SK-N-SH (cell line): ENCODE results near the gene PRR22. TPM values are rescaled to one million over a fixed set of nuclear protein-coding genes. Genes with fewer than 3 reads are reported as not detected.
A peak's percentile ranks its signal among the peaks of the same experiment; 100 is the strongest.

Experiments used
- CTCF ChIA-PET: fragments of 300-600, 350-600 bp; formaldehyde crosslinking; extraction: SDS; loops from one replicate; lab custom pipeline; 2021; lab: Yijun Ruan, JAX
- POLR2A ChIA-PET: fragments of 350-600 bp; sonication (Branson Sonifier 250); formaldehyde crosslinking; extraction: SDS; loops from one replicate; lab custom pipeline; 2020; ENCODE audit warnings: antibody characterized with exemption, inconsistent platforms; lab: Yijun Ruan, JAX
- DNase-seq: peaks from one replicate; pipeline ENCODE4 v3.0.0; 2012
- H2AFZ ChIP-seq: fragments of 200-600 bp; sonication (generic); 2 replicates; pipeline ENCODE4 v1.8.1; 2016; ENCODE audit warnings: antibody characterized with exemption, mild to moderate bottlenecking, low read depth
- H3F3A ChIP-seq: fragments of 200-600 bp; sonication (generic); replicated peaks from 2 replicates; pipeline ENCODE3; 2016; ENCODE audit warnings: antibody characterized with exemption, mild to moderate bottlenecking; ENCODE audit not compliant: insufficient read depth
- H3K27ac ChIP-seq, 2 experiments: fragments of 200-500 bp in 1 of 2; fragments of 200-600 bp in 1 of 2; sonication (Bioruptor generic) in 1 of 2; sonication (generic), shearing (Covaris generic) in 1 of 2; 2 replicates each; pipeline versions ENCODE4 v1.5.1 to v1.6.1; 2014 to 2016; ENCODE audit warnings: low read depth in 2 of 2, inconsistent platforms in 1 of 2, low read length in 1 of 2, mild to moderate bottlenecking in 1 of 2, mixed read lengths in 1 of 2
- H3K27me3 ChIP-seq: fragments of 200-600 bp; sonication (generic), shearing (Covaris generic); 2 replicates; pipeline ENCODE4 v1.6.1; 2016; ENCODE audit warnings: mixed run types; ENCODE audit not compliant: insufficient read depth
- H3K36me3 ChIP-seq, 2 experiments: fragments of 200-500 bp in 1 of 2; fragments of 200-600 bp in 1 of 2; sonication (Bioruptor generic) in 1 of 2; sonication (generic) in 1 of 2; replicated peaks in 1 of 2; 2 replicates each; pipeline versions ENCODE3 to v1.5.1; 2014 to 2016; ENCODE audit warnings: low read length in 1 of 2, mild to moderate bottlenecking in 1 of 2; ENCODE audit not compliant: insufficient read depth in 2 of 2, control insufficient read depth in 1 of 2
- H3K4me1 ChIP-seq, 2 experiments: fragments of 200-500 bp in 1 of 2; fragments of 200-600 bp in 1 of 2; sonication (Bioruptor generic) in 1 of 2; sonication (generic), shearing (Covaris generic) in 1 of 2; 2 replicates each; pipeline versions ENCODE4 v1.5.1 to v1.6.1; 2014 to 2016; ENCODE audit warnings: low read depth in 1 of 2, low read length in 1 of 2, mixed run types in 1 of 2; ENCODE audit not compliant: insufficient read depth in 2 of 2, control insufficient read depth in 1 of 2
- H3K4me2 ChIP-seq: fragments of 200-600 bp; sonication (generic), shearing (Covaris generic); 2 replicates; pipeline ENCODE4 v1.6.1; 2017; ENCODE audit warnings: mixed run types
- H3K4me3 ChIP-seq, 2 experiments: fragments of 200-500 bp in 1 of 2; fragments of 200-600 bp in 1 of 2; sonication (Bioruptor generic) in 1 of 2; sonication (generic), shearing (Covaris generic) in 1 of 2; 2 replicates each; pipeline versions ENCODE4 v1.5.1 to v1.8.1; 2014 to 2016; ENCODE audit warnings: low read depth in 2 of 2, inconsistent platforms in 1 of 2, low read length in 1 of 2, mild to moderate bottlenecking in 1 of 2, mixed read lengths in 1 of 2, moderate library complexity in 1 of 2
- H3K79me2 ChIP-seq: fragments of 200-600 bp; sonication (generic); 2 replicates; pipeline ENCODE4 v1.8.1; 2017; ENCODE audit warnings: mild to moderate bottlenecking; ENCODE audit not compliant: insufficient read depth
- H3K9ac ChIP-seq: fragments of 200-600 bp; sonication (generic); 2 replicates; pipeline ENCODE4 v1.6.1; 2017; ENCODE audit warnings: mixed run types
- H3K9me2 ChIP-seq: fragments of 200-600 bp; sonication (generic); 2 replicates; pipeline ENCODE4 v1.6.1; 2017; ENCODE audit warnings: mixed run types
- H3K9me3 ChIP-seq: fragments of 200-600 bp; sonication (generic); 2 replicates; pipeline ENCODE4 v1.6.1; 2017; ENCODE audit warnings: mixed run types, mild to moderate bottlenecking, moderate library complexity
- H4K20me1 ChIP-seq: fragments of 200-600 bp; sonication (generic); 2 replicates; pipeline ENCODE4 v1.6.1; 2017; ENCODE audit warnings: mild to moderate bottlenecking, mixed run types; ENCODE audit not compliant: insufficient read depth
- CHD2 ChIP-seq: fragments of 150-350 bp; IDR thresholded peaks from 2 replicates; pipeline ENCODE4 v1.6.1; 2018; ENCODE audit warnings: low read length; ENCODE audit not compliant: partially characterized antibody
- ELF1 ChIP-seq: IDR thresholded peaks from 2 replicates; pipeline ENCODE4 v1.4.0; 2012
- EP300 ChIP-seq, 2 experiments: IDR thresholded peaks; 2 replicates each; pipeline versions ENCODE4 v1.4.0 to v1.6.1; 2012; ENCODE audit warnings: borderline replicate concordance in 1 of 2, low read depth in 1 of 2, low read length in 1 of 2
- FOSL2 ChIP-seq: IDR thresholded peaks from 2 replicates; pipeline ENCODE4 v1.4.0; 2012; ENCODE audit warnings: low read depth, mild to moderate bottlenecking, moderate library complexity, borderline replicate concordance
- FOXM1 ChIP-seq: IDR thresholded peaks from 2 replicates; pipeline ENCODE4 v1.4.0; 2012; ENCODE audit warnings: low read depth, mild to moderate bottlenecking
- JUND ChIP-seq: IDR thresholded peaks from 2 replicates; pipeline ENCODE4 v1.4.0; 2012
- MXI1 ChIP-seq: IDR thresholded peaks from 2 replicates; pipeline ENCODE4 v1.6.1; 2012; ENCODE audit warnings: mild to moderate bottlenecking, low read depth, low read length, improper control_type of control experiment
- NFIC ChIP-seq: IDR thresholded peaks from 2 replicates; pipeline ENCODE4 v1.4.0; 2012; ENCODE audit warnings: borderline replicate concordance
- NRF1 ChIP-seq: IDR thresholded peaks from 2 replicates; pipeline ENCODE4 v1.6.1; 2012; ENCODE audit warnings: low read depth, mild to moderate bottlenecking, low read length
- RAD21 ChIP-seq: IDR thresholded peaks from 2 replicates; pipeline ENCODE4 v1.6.1; 2012; ENCODE audit warnings: mild to moderate bottlenecking, low read length
- RCOR1 ChIP-seq: fragments of 150-350 bp; IDR thresholded peaks from 2 replicates; pipeline ENCODE4 v1.6.1; 2017; ENCODE audit warnings: antibody characterized with exemption, low read length
- RFX5 ChIP-seq: IDR thresholded peaks from 2 replicates; pipeline ENCODE4 v1.6.1; 2012; ENCODE audit warnings: mild to moderate bottlenecking, improper control_type of control experiment, low read length
- SIN3A ChIP-seq: IDR thresholded peaks from 2 replicates; pipeline ENCODE4 v1.6.1; 2012; ENCODE audit warnings: low read depth, mild to moderate bottlenecking, low read length, moderate library complexity, borderline replicate concordance
- SMC3 ChIP-seq: IDR thresholded peaks from 2 replicates; pipeline ENCODE4 v1.6.1; 2012; ENCODE audit warnings: low read depth, low read length, improper control_type of control experiment
- TAF1 ChIP-seq: IDR thresholded peaks from 2 replicates; pipeline ENCODE4 v1.6.1; 2012; ENCODE audit warnings: low read depth, mild to moderate bottlenecking, low read length, moderate library complexity, borderline replicate concordance
- YY1 ChIP-seq: IDR thresholded peaks from 2 replicates; pipeline ENCODE4 v1.4.0; 2012; ENCODE audit warnings: low read depth, mild to moderate bottlenecking
- WGBS: methylation state at CpG from one replicate; pipeline ENCODE4 v1.1.6; 2017; ENCODE audit warnings: low lambda C conversion rate; 5-methylcytosine and 5-hydroxymethylcytosine counted together
- polyA plus RNA-seq, 3 experiments: library from polyadenylated mRNA; depleted of rRNA; stranded (reverse); fragments of >200 nt; gene quantifications; 2 replicates each; pipeline ENCODE4 v1.2.3, GENCODE V29; 2012
- TF ChIP-seq, protein P1 (sequence below): fragments of 200-600 bp; sonication (generic); IDR thresholded peaks from 2 replicates; pipeline ENCODE4 v1.6.1; 2017; ENCODE audit warnings: antibody characterized with exemption, mild to moderate bottlenecking, moderate library complexity
- TF ChIP-seq, protein P2 (sequence below): IDR thresholded peaks from 2 replicates; pipeline ENCODE4; 2012
- TF ChIP-seq, protein P3 (sequence below): IDR thresholded peaks from 2 replicates; pipeline ENCODE4 v1.6.1; 2012; ENCODE audit warnings: mild to moderate bottlenecking, low read depth, low read length, moderate library complexity

PRR22 gene
- polyA plus RNA-seq, 1 of the 3 experiments (the other 2 are of a cell fraction): 0.82 TPM

DNA sequence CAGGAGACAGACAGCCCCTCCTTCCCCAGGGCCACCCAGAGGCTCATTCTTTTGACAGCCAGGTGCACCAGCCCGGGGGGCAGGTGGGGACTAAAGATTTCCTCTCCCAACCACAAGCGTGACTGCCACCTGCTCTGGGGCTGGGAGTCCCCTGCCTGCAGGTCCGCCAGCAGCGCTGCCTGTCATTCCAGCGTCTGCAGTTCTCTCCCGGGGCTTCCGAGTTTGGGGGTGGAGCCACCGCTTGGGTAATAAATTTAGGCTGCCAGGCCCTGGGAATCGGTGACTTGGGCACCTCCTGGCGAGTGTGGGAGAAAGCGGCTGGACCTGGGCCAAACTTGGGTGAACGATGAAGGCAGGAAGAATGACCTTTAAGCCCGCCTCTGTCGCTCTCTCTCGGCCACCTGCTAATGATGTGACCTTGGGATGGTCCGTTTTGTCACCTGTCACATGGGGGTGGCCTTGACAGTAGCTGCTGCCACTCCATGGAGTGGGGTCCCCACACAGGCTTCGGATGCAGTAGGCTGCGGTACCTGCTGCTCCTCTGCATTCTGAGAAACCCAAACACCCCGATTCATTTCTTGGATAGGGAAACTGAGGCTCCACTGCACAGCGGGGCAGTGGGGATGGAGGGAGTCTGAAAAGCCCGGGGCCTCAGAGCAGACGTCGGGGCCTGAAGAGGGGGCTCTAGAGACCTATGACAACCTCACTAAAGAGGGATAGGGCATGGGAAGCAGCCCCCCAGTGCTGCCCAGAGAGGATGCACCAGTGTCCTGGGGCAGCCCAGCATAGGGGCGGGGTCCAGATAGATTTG lies 42.2 kb upstream of the PRR22 start:
- 8% methylated on average over 14 of the region's 24 CpGs for WGBS
- Histone ChIP-seq H3K9me2 (no peaks in the 10 kb centered on the region), H3K9me3 (no peaks in the 10 kb centered on the region), H2AFZ (peak overlapping the region; percentile 81; the same call in 1 of the 2 replicates), H3K4me2 (peak overlapping the region; percentile 54), H3K27me3 (no peaks in the 10 kb centered on the region), H4K20me1 (no peaks in the 10 kb centered on the region), H3K9ac (peak overlapping the region; percentile 43; the same call in 1 of the 2 replicates), H3K36me3 (no peaks in the 10 kb centered on the region), H3K4me3 (peak overlapping the region; percentile 38 to 67; a peak in 3 of 4 replicates), H3K79me2 (no peaks in the 10 kb centered on the region), H3K27ac (no peak overlapping the region), H3F3A (no peaks in the 10 kb centered on the region), H3K4me1 (peaks cover 0 to 28% of the 10 kb centered on the region in 2 experiments; a peak in 1 of 4 replicates)
- peak; percentile 83 for DNase-seq
- CTCF ChIA-PET: interaction anchor here (0.6 to 5.8 kb wide), 7 partner anchors 13 to 196 kb away, joined by 3 to 51 read pairs (median 8); partner anchors contain the start of genes FUT6 and NRTN
- no peak for TF ChIP-seq SMC3
- TF ChIP-seq NFIC: peak; percentile 66
- TF ChIP-seq CHD2: peak; percentile 25
- peak; percentile 34 for TF ChIP-seq RAD21
- TF ChIP-seq EP300 (IDR thresholded peaks at IDR 0.05; ENCODE audit: borderline replicate concordance in 1 of 2, low read depth in 1 of 2, low read length in 1 of 2): no peak
- no peak for TF ChIP-seq NRF1
- TF ChIP-seq, protein P1, sequence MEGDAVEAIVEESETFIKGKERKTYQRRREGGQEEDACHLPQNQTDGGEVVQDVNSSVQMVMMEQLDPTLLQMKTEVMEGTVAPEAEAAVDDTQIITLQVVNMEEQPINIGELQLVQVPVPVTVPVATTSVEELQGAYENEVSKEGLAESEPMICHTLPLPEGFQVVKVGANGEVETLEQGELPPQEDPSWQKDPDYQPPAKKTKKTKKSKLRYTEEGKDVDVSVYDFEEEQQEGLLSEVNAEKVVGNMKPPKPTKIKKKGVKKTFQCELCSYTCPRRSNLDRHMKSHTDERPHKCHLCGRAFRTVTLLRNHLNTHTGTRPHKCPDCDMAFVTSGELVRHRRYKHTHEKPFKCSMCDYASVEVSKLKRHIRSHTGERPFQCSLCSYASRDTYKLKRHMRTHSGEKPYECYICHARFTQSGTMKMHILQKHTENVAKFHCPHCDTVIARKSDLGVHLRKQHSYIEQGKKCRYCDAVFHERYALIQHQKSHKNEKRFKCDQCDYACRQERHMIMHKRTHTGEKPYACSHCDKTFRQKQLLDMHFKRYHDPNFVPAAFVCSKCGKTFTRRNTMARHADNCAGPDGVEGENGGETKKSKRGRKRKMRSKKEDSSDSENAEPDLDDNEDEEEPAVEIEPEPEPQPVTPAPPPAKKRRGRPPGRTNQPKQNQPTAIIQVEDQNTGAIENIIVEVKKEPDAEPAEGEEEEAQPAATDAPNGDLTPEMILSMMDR: peak; percentile 36
- TF ChIP-seq, protein P2, sequence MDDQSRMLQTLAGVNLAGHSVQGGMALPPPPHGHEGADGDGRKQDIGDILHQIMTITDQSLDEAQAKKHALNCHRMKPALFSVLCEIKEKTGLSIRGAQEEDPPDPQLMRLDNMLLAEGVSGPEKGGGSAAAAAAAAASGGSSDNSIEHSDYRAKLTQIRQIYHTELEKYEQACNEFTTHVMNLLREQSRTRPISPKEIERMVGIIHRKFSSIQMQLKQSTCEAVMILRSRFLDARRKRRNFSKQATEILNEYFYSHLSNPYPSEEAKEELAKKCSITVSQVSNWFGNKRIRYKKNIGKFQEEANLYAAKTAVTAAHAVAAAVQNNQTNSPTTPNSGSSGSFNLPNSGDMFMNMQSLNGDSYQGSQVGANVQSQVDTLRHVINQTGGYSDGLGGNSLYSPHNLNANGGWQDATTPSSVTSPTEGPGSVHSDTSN: peak; percentile 88
- POLR2A ChIA-PET: interaction anchor here (1.3 to 2.8 kb wide), 2 partner anchors 23 to 32 kb away, joined by 3 to 15 read pairs; partner anchors contain the start of gene NRTN

DNA sequence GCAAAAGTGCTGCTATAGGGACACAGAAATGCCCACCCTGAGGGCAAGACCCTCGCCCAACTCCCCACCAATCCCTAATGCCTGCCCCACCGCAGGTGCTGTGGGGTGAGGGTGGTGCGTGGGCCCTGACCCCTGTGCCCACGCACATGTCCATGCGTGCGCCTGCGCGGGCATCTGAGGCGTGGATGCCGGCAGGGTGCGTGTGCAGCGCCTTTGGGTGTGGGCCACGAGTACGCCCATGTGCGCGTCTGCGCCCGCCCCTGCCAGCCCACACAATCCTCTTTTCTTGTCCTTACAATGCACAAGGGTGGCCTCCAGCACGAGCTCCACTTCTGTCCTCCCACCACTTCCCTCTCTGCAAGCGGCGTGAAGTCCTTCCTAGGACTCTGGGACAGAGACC lies 40.6 kb upstream of the PRR22 start:
- no peak overlapping the region for H3K4me2 ChIP-seq
- H3K27ac ChIP-seq: no peak overlapping the region
- H3K27me3 ChIP-seq: no peaks in the 10 kb centered on the region; the same call in 1 of the 2 replicates
- H3F3A ChIP-seq: no peaks in the 10 kb centered on the region
- no peaks in the 10 kb centered on the region for H3K36me3 ChIP-seq
- no peaks in the 10 kb centered on the region for H3K79me2 ChIP-seq
- no peak for TF ChIP-seq RCOR1
- no peak for TF ChIP-seq ELF1
- TF ChIP-seq RFX5: no peak
- no peak for TF ChIP-seq YY1
- TF ChIP-seq FOSL2: no peak
- TF ChIP-seq, protein P3, sequence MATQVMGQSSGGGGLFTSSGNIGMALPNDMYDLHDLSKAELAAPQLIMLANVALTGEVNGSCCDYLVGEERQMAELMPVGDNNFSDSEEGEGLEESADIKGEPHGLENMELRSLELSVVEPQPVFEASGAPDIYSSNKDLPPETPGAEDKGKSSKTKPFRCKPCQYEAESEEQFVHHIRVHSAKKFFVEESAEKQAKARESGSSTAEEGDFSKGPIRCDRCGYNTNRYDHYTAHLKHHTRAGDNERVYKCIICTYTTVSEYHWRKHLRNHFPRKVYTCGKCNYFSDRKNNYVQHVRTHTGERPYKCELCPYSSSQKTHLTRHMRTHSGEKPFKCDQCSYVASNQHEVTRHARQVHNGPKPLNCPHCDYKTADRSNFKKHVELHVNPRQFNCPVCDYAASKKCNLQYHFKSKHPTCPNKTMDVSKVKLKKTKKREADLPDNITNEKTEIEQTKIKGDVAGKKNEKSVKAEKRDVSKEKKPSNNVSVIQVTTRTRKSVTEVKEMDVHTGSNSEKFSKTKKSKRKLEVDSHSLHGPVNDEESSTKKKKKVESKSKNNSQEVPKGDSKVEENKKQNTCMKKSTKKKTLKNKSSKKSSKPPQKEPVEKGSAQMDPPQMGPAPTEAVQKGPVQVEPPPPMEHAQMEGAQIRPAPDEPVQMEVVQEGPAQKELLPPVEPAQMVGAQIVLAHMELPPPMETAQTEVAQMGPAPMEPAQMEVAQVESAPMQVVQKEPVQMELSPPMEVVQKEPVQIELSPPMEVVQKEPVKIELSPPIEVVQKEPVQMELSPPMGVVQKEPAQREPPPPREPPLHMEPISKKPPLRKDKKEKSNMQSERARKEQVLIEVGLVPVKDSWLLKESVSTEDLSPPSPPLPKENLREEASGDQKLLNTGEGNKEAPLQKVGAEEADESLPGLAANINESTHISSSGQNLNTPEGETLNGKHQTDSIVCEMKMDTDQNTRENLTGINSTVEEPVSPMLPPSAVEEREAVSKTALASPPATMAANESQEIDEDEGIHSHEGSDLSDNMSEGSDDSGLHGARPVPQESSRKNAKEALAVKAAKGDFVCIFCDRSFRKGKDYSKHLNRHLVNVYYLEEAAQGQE: no peak
- TF ChIP-seq TAF1: no peak
- no peak for TF ChIP-seq MXI1
- no peak for TF ChIP-seq JUND
- no peak for TF ChIP-seq SIN3A
- no peak for TF ChIP-seq FOXM1
- H4K20me1 ChIP-seq: no peaks in the 10 kb centered on the region
- 90% methylated on average over 16 of the region's 21 CpGs for WGBS
- ChIA-PET CTCF (interaction anchor here (0.9 to 5.8 kb wide), 4 partner anchors 19 to 197 kb away, joined by 3 to 51 read pairs (median 4); partner anchors contain the start of gene NRTN), POLR2A (no interaction called here)
- no peak for DNase-seq
- no peak overlapping the region for H2AFZ ChIP-seq
- no peaks in the 10 kb centered on the region for H3K9me2 ChIP-seq
- H3K9ac ChIP-seq: no peak overlapping the region
- no peaks in the 10 kb centered on the region for H3K9me3 ChIP-seq
- no peak overlapping the region for H3K4me3 ChIP-seq
- H3K4me1 ChIP-seq: peaks cover 0 to 28% of the 10 kb centered on the region in 2 experiments; a peak in 1 of 4 replicates
